ENCODE results near the gene COP1. TPM values are rescaled to one million over a fixed set of nuclear protein-coding genes. Genes with fewer than 3 reads are reported as not detected.
"Not testable (repeated sequence)": the region's sequence is repeated elsewhere in the genome, so short reads cannot be mapped to it uniquely, and the experiment has no call there.

The COP1 gene
- total RNA-seq, 1 donor from 2014 or later: 38.7 TPM

DNA sequence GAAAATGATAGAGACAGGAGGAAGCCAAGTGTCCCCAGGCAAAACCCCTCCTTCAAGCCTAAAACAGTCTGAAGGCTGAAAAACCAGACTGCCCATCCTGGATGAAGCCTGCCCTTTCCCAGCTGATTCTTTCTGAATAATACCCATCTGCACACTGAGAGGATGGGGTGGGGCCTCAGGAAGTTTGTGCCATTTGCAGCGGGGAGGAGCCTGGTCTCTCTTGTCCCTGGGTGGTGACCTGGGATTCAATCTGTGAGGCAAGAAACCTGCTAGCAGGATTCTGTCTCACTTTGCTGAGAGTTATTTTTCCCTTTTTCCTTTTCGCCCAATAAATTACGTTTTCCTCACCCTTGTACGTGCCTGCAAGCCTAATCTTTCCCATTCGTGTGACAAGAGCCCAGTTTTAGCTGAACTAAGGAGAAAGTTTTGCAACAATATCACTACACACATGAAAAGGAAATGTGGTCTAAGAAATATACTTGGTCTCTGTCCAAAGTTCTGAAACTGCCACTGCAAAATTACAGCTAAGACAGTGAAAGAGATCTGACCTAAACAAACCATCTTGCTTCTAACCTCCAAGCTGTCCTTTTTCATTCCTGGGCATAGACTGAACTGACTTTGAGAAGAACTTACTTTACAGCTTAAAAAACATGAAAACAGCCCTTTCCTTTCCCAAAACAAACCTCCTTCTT is 105.0 kb downstream of the COP1 start:
- Histone ChIP-seq H3K4me1 (no peaks in the 10 kb centered on the region), H3K27me3 (no peaks in the 10 kb centered on the region), H3K27ac (no peak overlapping the region), H3K9me3 (peaks cover 24% of the 10 kb centered on the region), H3K4me3 (no peak overlapping the region), H3K36me3 (peaks cover 19% of the 10 kb centered on the region)
- intact Hi-C loops (cut with DNase I): no loop called here
- ATAC-seq (no peak), DNase-seq (no peak)
- TF ChIP-seq, protein P1, sequence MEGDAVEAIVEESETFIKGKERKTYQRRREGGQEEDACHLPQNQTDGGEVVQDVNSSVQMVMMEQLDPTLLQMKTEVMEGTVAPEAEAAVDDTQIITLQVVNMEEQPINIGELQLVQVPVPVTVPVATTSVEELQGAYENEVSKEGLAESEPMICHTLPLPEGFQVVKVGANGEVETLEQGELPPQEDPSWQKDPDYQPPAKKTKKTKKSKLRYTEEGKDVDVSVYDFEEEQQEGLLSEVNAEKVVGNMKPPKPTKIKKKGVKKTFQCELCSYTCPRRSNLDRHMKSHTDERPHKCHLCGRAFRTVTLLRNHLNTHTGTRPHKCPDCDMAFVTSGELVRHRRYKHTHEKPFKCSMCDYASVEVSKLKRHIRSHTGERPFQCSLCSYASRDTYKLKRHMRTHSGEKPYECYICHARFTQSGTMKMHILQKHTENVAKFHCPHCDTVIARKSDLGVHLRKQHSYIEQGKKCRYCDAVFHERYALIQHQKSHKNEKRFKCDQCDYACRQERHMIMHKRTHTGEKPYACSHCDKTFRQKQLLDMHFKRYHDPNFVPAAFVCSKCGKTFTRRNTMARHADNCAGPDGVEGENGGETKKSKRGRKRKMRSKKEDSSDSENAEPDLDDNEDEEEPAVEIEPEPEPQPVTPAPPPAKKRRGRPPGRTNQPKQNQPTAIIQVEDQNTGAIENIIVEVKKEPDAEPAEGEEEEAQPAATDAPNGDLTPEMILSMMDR (IDR thresholded peaks at IDR 0.05): no peak

DNA sequence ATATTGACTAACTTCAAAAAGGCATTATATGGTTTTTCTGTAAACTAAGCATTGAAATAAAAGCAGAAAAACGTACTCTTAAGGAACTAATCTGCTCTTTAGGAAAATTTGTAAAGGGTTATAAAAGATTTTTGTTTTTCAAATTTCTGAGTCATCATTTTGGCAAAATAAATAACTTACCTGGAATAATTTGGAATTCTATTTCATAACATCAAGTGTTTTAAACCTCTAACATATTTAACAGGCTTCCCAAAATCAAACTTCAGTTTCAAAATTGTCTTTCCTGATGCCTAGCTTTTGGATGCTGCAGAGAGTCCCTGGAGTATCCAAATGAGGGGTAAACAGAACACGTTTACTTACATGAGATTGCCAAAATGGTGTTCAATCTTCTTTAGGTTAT is 108.5 kb downstream of the COP1 start:
- no peak overlapping the region for H3K4me3 ChIP-seq
- intact Hi-C loops (cut with DNase I): no loop called here
- peaks cover 24% of the 10 kb centered on the region for H3K9me3 ChIP-seq
- DNase-seq: no peak
- no peak overlapping the region for H3K27ac ChIP-seq
- no peak for ATAC-seq
- H3K4me1 ChIP-seq: no peaks in the 10 kb centered on the region
- H3K36me3 ChIP-seq: peaks cover 7% of the 10 kb centered on the region
- TF ChIP-seq, protein P1 (IDR thresholded peaks at IDR 0.05): no peak
- H3K27me3 ChIP-seq: no peaks in the 10 kb centered on the region

DNA sequence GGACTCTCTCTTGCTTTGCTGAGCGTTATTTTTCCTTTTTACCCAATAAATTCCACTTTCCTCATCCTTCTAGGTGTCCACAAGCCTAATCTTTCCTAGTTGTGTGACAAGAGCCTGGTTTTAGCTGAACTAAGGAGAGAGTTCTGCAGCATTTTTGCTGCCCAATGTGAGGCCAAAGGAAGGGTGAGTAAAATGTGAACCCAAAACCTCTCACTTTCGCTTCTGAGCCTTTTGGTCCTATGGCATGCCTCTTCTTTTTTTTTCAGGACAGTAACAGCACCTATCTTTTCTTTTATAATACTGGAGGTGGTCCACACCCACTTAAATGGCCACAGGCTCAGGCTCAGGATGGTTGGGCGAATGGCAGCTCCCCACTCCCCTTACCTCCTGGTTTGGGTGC is 111.1 kb downstream of the COP1 start:
- H3K27ac ChIP-seq: no peak overlapping the region
- no peaks in the 10 kb centered on the region for H3K4me1 ChIP-seq
- ATAC-seq: peak; percentile 20
- no peaks in the 10 kb centered on the region for H3K27me3 ChIP-seq
- intact Hi-C loops (cut with DNase I): no loop called here
- TF ChIP-seq, protein P1 (IDR thresholded peaks at IDR 0.05): no peak
- peaks cover 7% of the 10 kb centered on the region for H3K36me3 ChIP-seq
- H3K9me3 ChIP-seq: peaks cover 24% of the 10 kb centered on the region
- DNase-seq: no peak
- no peak overlapping the region for H3K4me3 ChIP-seq

DNA sequence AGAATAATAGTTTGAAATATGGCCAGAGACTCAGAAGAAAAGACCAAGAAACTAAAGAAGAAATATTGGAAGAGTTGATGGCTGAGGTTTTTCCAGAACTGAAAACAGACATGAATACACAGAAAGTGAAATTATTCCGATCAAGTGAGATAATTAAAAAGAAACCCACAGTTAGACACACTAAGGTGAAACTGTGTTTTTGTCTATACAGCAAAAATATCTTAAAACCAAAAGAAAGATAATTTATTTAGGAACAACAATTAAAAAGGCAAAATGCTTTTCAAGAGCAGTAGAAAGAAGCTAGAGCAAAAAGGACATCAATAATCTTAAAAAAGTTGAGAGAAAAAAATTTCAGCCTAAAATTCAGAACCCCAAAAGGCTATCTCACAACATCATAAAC is 116.3 kb downstream of the COP1 start:
- ATAC-seq: no peak
- no peak overlapping the region for H3K27ac ChIP-seq
- no peaks in the 10 kb centered on the region for H3K36me3 ChIP-seq
- no peaks in the 10 kb centered on the region for H3K4me1 ChIP-seq
- no peaks in the 10 kb centered on the region for H3K27me3 ChIP-seq
- no peak for DNase-seq
- H3K9me3 ChIP-seq: no peaks in the 10 kb centered on the region
- no peak overlapping the region for H3K4me3 ChIP-seq
- TF ChIP-seq, protein P1 (IDR thresholded peaks at IDR 0.05): no peak
- intact Hi-C loops (cut with DNase I): no loop called here

DNA sequence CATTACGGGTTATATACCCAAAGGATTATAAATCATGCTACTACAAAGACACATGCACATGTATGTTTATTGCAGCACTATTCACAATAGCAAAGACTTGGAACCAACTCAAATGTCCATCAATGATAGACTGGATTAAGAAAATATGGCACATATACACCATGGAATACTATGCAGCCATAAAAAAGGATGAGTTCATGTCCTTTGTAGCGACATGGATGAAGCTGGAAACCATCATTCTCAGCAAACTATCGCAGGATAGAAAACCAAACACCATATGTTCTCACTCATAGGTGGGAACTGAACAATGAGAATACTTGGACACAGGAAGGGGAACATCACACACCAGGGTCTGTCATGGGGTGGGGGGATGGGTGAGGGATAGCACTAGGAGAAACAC is 119.3 kb downstream of the COP1 start:
- ATAC-seq; H3K27me3 ChIP-seq; intact Hi-C loops (cut with DNase I); H3K36me3 ChIP-seq; H3K4me1 ChIP-seq; H3K4me3 ChIP-seq; H3K9me3 ChIP-seq; H3K27ac ChIP-seq; DNase-seq: not testable (repeated sequence)

DNA sequence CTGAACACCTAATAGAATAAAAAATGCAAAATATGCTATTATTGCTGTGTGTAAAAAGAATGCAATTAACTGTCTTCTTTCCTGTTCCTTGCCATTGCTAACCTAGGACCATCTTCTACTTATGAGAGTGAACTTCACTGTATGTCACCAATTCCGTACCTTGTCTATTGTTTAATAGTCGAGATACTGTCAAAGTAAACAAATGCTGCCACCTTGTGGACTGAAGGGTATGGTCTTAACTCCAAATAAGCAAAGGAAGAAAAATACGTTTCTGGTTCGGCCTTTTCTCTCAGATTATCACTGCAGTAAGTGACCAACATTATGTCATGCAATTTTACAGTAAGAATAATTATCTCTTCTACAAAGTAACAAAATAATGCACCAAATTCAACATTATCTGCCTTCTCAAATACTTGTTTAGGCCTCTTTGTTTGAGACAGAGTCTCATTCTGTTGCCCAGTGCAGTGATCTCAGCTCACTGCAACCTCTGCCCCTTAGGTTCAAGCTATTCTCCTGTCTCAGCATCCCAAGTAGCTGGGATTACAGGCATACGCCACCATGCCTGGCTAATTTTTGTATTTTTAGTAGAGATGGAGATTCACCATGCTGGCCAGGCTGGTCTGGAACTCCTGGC is 133.4 kb downstream of the COP1 start:
- TF ChIP-seq, protein P1 (IDR thresholded peaks at IDR 0.05): peak; percentile 71
- Histone ChIP-seq H3K4me1 (peaks cover 4% of the 10 kb centered on the region), H3K27ac (no peak overlapping the region), H3K27me3 (no peaks in the 10 kb centered on the region), H3K4me3 (no peak overlapping the region), H3K36me3 (peaks cover 7% of the 10 kb centered on the region), H3K9me3 (peaks cover 12% of the 10 kb centered on the region)
- intact Hi-C loops (cut with DNase I): no loop called here
- no peak for DNase-seq
- peak; percentile 60 for ATAC-seq

Measured in upper lobe of right lung (tissue), 1 donor.